Activated CD8-positive, alpha-beta memory T cell treated with anti-CD3 and anti-CD28 coated beads for 36 hours (primary cell): ENCODE data around the gene UBAC2. TPM values are rescaled to one million over a fixed set of nuclear protein-coding genes. Genes with fewer than 3 reads are reported as not detected.

Experiments used
- CTCF ChIA-PET: fragments of 350-600 bp; sonication (Branson Sonifier 250); formaldehyde crosslinking; loops from one replicate; lab custom pipeline; 2021; ENCODE audit warnings: antibody characterized with exemption; lab: Charles Lee
- POLR2A ChIA-PET: fragments of 350-600 bp; sonication (Branson Sonifier 250); formaldehyde crosslinking; loops from one replicate; lab custom pipeline; 2021; ENCODE audit warnings: antibody characterized with exemption; lab: Charles Lee
- total RNA-seq, 2 experiments: library from RNA; stranded (reverse); gene quantifications; one replicate each; pipeline ENCODE4 v1.2.3, GENCODE V29; 2021

UBAC2 gene
- total RNA-seq, 2 experiments from 2014 or later, result 61.6 to 62.4 TPM

DNA sequence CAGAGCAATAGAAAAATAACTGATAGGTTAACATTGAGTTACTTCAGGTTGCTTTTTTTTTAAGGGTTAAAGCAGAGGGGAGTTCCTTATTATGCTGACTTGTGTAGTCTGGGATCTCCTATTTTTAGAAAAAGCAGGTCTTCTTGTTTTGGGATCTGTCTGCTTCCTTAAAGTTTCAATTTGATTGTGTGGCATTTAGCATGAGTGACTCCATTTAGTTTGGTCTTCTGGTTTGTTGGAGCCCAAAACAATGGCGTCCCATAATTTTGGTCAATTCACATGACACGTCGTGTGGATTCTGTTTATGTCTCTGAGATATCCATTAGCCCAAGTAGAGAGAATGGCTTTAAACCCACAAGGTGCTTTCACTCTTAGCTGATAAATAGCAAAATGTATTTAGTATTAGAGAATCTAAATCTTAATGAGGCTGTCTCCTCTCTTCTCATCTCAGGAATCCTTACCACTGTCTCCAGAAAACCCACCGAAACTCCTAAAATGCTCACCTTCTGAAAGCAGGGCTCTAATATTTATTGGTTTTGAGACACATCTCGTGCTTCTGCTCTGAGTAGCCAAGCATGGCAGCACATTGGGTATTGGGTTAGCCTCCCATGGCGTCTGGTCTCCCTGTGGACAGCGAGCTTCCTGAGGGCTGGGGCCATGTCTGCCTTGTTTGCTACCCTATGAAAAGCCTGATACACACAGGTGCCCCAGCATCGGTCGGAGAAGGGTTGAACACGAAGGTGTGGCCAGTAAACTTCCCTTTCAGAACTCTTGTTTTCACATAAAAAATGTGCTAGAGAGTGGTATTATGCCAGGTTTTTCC lies 173.7 kb downstream of the UBAC2 start:
- ChIA-PET CTCF (interaction anchor here (1.1 to 1.5 kb wide), 2 partner anchors 13 to 26 kb away, joined by 3 to 5 read pairs; no protein-coding TSS in a partner anchor), POLR2A (no interaction called here)

DNA sequence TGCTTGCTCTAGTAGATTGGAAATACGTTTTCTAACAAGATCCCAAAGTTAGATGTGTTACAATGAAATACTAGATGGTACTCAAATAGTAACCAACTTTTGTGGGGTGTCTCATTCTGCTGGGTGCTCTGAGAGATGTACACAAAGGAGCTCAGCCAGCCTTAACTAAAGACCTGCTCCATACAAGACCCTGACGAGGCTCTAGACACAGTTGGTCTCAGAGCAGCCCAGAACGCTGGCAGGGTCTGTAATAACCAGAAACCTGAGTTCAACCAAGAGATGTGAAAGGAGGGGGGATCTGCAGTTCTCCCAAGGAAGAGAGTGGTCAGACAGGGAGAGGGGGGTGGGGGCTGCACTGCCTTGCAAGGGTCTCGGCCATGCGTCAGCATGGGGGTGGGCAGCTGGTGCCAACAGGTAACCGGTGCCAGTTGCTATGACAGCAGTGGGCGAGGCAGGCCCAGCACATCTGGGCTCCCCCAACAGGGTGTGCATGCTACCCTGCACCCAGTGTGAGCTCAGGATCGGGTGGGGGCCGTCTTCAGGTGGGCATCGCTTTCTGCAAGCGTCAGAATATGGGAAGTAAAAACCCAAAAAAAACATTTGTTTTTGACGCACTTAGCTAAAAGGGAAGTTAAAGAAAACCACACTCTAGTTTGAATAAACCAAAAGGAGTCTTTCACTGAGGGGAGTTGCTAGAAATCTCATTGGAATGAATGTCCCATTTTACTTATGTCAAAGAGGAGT lies 174.5 kb downstream of the UBAC2 start:
- ChIA-PET CTCF (interaction anchor here (0.7 to 1.3 kb wide), 4 partner anchors 9 to 62 kb away, joined by 3 to 4 read pairs (median 4); no protein-coding TSS in a partner anchor), POLR2A (interaction anchor here (1.0 to 1.2 kb wide), 2 partner anchors 18 to 71 kb away, joined by 4 read pairs; no protein-coding TSS in a partner anchor)

DNA sequence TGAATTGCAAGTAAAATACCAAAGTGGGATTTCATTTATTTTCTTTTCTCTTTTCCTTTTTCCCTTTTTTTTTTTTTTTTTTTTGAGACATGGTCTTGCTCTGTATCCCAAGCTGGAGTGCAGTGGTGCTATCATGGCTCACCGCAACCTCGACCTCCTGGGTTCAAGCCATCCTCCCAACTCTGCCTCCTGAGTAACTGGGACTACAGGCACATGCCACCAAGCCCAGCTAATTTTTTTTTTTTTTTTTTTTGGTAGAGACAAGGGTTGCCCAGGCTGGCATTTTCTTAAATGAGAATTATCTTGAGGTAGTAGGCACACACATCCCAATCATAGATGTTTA lies 175.1 kb downstream of the UBAC2 start:
- POLR2A ChIA-PET, result interaction anchor here (1.0 to 1.2 kb wide), 2 partner anchors 18 to 72 kb away, joined by 4 read pairs; no protein-coding TSS in a partner anchor
- CTCF ChIA-PET, result interaction anchor here (0.7 to 1.3 kb wide), 4 partner anchors 9 to 61 kb away, joined by 3 to 4 read pairs (median 4); no protein-coding TSS in a partner anchor

DNA sequence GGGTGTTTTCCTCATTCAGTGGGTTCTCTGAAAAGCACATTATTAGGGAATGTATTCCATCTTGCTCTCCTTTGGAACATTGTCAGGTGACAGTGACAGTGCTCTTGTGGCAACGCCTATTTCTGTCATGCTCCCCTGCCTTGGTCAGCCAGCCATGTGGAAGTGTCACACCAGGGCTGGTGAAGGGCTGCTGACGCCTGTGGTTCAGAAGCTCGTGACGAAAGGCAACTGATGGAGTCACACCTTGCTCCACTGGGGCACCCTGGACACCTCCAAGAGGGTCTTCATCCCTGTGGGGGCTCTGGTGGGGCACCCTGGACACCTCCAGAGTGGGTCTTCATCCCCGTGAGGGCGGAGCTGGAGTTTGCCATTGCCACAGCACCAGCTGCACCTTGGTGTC lies 175.5 kb downstream of the UBAC2 start:
- CTCF ChIA-PET, result interaction anchor here (1.3 kb wide), 1 partner anchor 16 kb away, joined by 3 read pairs; no protein-coding TSS in a partner anchor
- POLR2A ChIA-PET, result interaction anchor here (1.2 kb wide), 1 partner anchor 19 kb away, joined by 4 read pairs; no protein-coding TSS in a partner anchor

DNA sequence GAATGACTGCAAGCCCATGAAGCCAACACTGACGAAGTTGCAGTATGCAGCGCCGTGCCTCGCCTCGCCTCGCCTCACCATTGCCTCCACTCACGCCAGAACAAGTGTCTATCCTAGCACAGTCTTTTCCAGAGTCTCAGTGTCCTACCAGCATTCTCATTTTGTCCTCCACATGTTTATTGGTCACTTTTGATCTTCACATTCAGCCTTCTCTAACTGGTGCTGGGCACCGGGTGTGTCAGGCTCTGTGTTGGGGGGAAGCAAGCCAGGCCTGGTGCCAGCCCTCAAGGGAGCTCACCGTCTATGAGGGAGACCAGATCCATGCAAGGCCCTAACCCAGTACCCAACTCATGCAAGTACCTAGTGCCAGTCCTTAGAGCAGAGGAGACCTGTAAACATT lies 176.3 kb downstream of the UBAC2 start:
- POLR2A ChIA-PET, result no interaction called here
- CTCF ChIA-PET, result no interaction called here

DNA sequence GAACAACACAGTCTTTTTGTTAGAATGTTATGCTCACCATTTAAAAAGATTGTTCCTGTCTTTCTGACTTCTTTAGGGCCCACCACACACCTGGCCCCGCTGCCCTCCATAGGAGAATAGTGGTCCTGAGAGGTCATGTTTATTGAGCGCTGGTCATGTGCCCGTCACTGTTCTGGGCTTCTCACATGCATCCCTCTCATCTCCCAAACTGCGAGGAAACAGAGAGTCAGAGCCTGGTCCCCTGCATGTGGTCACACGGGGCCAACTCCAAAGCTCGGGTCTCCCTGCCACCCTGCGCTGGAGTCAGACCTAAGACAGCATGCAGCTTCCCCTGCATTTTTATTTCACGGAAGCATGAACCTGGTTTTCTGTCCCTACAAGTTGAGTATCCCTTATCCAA lies 177.0 kb downstream of the UBAC2 start:
- POLR2A ChIA-PET, result no interaction called here
- CTCF ChIA-PET, result no interaction called here

DNA sequence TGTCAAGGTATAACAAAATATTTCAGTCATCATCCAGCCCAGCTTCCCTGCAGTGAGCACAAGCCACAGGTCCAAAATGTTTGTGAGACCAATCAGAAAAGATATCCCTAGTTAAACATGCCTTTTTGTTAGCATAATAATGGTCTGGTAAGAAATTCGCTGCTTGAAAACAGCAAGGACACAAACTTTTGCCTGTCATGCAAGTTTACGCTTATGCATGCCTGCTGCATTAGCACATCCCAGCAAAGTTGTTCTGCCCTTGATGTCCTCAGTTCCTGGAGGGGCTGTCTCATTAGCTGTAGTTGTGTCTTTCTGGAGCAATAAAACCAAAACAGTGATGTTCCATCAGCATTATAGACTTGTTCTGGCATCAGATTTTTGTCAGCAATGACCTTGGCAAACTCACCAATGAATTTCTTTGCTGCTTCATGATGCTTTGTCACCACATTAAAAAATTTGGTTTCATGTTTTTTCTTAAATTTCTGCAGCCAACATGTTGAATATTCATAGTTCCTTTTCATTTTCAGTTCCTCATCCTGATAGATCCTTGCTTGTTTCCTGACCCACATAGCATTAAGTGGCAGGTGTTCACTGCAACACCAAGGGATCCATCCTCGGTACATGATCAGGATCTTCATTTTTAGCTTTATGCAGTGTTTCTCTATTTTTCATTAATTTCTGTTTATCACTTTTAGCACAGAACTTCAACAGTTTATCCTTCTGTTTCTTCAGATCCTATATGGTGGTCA lies 178.5 kb downstream of the UBAC2 start:
- CTCF ChIA-PET, result interaction anchor here (1.2 kb wide), 2 partner anchors 9 to 12 kb away, joined by 3 to 5 read pairs; no protein-coding TSS in a partner anchor
- POLR2A ChIA-PET, result no interaction called here

DNA sequence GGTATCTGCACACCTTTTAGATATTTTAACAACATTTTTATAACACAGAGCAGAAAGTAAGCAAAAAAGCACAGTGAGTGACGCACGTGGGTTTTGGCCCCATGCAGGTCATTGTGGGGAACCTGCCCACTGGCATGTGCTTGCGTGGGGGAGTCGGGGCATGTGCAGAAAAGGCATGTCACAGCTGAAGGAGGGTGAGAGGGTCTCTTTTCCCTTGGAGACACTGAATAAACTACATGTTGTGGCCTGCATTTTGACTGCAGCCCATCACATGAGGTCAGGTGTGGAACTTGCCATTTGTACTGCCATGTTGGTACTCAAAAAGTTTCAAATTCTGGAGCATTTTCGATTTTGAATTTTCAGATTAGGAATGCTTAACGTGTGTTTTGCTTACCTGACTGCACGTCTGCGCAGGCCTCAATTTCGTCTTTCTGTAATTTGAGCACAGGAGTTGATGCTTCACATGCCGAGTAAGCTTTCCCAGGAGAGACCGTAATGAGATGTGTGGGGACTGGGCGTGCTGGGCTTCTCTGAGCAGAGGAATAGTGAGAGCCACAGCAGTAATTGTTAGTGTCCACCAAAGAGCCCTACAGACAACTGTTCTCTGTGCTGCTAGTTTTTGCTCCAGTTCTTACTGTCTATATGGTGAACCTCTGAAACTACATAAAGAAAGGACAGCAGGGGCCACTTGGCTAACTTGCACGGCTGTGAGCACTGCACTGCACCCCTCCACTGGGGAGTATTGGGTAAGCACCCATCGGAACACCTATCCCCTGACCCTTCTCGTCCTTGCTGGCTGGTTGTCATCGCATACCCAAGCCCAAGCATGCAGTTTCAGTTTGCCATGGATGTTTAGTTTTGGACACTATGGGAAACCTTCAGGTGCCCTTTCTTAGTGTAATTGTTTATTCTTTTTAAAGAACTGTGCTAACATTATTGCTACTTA lies 179.5 kb downstream of the UBAC2 start:
- ChIA-PET CTCF (interaction anchor here (0.6 to 2.3 kb wide), 7 partner anchors 9 to 204 kb away, joined by 3 to 16 read pairs (median 4); no protein-coding TSS in a partner anchor), POLR2A (interaction anchor here (1.0 kb wide), 1 partner anchor 83 kb away, joined by 3 read pairs; no protein-coding TSS in a partner anchor)

DNA sequence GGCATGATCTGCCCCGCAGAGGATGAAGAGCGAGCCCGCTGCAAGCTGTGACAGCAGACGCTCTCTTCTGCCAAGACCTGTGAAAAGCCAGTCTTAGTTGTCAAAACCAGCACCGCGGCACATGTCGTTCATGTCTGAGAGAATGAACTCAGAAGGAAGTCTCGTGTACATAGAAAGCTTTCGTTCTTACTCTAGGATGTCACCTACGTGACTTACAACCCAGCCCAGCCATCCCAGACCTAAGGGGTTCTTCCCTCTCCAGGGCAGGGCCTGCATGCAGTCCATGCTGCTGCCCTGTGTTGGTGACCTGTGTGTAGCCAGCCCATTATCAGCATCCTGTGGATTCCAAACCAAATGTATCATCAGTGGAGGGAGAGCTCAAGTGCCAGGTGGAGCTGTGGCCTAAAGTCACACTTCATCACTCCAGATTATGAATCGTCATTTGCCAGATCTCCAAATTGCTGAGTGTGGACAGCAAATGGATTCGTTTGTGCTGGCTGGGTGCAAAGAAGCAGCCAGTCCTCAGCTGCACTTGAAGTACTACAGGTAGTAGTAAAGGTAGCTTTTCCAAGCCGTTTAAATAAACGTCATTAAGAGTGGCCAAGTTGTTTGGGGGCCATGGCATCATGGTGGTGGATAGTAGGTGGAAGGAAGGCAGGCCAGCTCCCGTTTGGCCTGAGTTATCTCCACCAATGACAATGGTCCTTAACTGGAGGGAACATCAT lies 180.4 kb downstream of the UBAC2 start:
- CTCF ChIA-PET, result interaction anchor here (0.5 to 2.3 kb wide), 16 partner anchors 8 to 205 kb away, joined by 3 to 16 read pairs (median 3); no protein-coding TSS in a partner anchor
- POLR2A ChIA-PET, result interaction anchor here (0.6 to 1.7 kb wide), 6 partner anchors 23 to 93 kb away, joined by 3 to 5 read pairs (median 4); no protein-coding TSS in a partner anchor

DNA sequence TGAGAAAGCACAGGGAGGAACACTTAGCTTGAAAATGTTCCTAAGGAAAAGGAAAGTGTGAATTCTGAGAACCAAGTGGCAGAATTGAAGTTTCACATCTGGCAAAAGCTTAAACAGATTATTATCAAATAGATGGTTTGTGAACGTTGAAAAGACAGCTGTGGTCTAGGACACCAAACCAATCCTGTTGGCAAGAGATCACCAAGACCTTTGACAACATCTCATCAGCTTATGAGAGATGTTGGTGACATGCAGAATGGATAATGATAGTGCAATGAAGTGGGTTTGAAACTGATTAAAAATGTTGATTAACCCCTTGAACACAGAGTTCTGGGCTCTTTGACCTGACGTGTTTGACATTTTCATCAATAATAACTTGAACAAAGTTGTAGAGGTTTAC lies 181.1 kb downstream of the UBAC2 start:
- CTCF ChIA-PET, result interaction anchor here (0.5 to 2.3 kb wide), 14 partner anchors 8 to 177 kb away, joined by 3 to 16 read pairs (median 3); no protein-coding TSS in a partner anchor
- POLR2A ChIA-PET, result interaction anchor here (0.6 to 1.7 kb wide), 5 partner anchors 24 to 94 kb away, joined by 4 to 5 read pairs (median 5); no protein-coding TSS in a partner anchor

DNA sequence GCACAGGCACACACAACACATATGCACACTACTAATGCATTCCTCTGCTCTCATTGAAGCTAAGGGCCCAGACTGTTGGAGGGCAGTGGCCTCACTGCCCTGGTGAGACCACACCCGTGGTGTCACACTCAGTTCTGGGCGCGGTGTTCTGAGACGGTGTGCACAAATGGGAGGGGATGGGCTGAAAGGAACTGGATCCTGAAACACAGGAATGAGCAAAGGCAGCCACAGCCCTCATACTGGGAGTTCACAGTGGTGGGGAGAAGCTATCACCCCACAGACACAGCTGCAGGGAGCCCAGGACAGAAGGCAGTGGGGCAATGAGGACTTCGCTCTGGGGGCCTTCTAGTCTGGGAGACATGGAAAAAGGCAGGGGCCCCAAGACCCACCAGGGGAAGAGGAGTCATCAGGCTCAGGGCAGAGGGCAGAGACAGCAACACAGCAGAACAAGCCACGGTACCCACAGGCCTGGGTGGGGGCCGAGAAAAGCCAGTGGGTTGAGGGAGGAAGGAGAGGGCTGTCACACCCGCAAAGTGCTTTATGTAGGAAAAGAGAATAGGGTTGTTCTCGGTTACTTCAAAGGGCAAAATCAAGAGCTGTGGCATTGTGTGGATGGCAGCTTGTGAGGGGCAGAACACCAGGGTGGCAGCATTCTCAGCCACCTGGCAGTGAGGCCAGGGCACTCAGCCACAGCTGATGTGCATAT lies 181.9 kb downstream of the UBAC2 start:
- POLR2A ChIA-PET, result interaction anchor here (0.6 to 1.7 kb wide), 6 partner anchors 23 to 182 kb away, joined by 3 to 5 read pairs (median 3); partner anchors contain the start of gene UBAC2
- CTCF ChIA-PET, result interaction anchor here (0.6 to 2.3 kb wide), 13 partner anchors 9 to 165 kb away, joined by 3 to 16 read pairs (median 3); no protein-coding TSS in a partner anchor

DNA sequence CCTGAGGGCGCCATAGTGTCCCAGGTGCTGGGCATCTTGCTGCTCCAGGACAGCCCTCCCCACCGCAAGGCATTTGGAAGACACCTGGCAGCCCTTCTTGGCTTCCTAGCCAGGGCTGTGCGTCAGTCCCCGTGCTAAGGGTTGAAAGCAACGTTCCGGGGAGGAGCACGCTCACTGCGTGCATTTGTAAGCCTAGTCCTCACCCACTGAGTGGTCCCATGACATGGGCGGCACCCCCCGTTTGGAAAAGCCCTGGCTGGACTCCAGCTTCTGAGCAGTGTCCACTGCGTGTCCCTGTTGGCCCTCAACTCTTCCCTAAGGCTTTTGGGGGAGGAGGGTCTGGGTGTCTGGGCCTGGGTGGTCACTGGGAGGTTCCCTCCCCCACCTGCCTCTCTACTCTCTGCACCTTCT lies 182.9 kb downstream of the UBAC2 start:
- ChIA-PET POLR2A (interaction anchor here (0.9 to 1.2 kb wide), 3 partner anchors 24 to 81 kb away, joined by 3 read pairs; no protein-coding TSS in a partner anchor), CTCF (interaction anchor here (0.7 to 1.4 kb wide), 9 partner anchors 26 to 166 kb away, joined by 3 to 6 read pairs (median 3); no protein-coding TSS in a partner anchor)

DNA sequence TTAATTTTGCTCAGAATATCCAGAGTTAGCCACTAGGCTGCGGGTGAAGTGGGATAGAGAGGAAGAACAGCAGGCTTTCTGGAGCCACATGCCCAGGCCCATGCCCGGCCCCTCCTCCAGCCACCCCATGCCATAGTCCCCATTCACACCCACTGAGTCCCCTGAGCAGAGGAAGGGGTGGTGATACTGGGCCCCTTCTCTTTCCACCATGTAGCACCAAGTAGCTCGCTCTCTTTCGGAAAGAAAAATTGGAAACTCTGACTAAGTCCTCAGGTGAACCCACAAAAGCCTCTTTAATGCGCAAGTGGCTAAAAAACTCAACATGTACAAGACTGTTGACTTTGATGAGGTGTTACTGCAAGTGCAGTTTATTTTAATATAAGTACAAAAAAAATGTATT lies 183.3 kb downstream of the UBAC2 start:
- CTCF ChIA-PET, result interaction anchor here (1.2 to 1.4 kb wide), 2 partner anchors 51 to 86 kb away, joined by 3 to 6 read pairs; no protein-coding TSS in a partner anchor
- POLR2A ChIA-PET, result no interaction called here

DNA sequence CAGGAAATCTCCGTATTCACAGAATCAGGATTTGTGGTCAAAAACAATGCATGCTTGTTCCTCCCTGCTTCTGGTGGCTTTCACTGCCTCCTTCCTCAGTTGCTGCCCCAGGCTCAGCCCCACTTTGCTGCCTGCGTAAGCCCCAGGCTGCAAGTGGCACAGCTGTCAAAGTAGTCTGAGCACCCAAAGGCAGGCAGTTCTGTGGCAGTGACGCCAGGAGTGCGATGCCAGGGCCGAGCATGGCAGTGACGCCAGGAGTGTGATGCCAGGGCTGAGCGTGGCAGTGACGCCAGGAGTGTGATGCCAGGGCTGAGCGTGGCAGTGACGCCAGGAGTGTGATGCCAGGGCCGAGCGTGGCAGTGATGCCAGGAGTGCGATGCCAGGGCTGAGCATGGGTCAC lies 183.8 kb downstream of the UBAC2 start:
- ChIA-PET CTCF (interaction anchor here (1.2 kb wide), 1 partner anchor 115 kb away, joined by 3 read pairs; no protein-coding TSS in a partner anchor), POLR2A (no interaction called here)

DNA sequence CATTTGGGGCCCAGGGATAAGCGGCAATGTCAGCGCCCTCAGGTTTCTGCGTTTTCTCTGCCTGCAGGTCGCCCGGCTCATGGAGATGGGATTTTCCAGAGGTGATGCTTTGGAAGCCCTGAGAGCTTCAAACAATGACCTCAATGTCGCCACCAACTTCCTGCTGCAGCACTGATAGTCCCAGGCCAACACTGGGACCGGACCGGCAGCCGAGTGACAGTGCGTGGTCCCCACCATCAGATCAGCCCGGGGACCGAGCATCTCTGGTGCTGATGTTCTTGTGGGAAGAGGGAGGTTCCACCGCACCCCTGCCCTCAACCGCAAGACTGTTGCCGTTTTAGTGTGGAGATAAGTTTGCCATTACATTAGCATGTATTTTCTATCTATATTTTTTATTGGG lies 184.5 kb downstream of the UBAC2 start:
- CTCF ChIA-PET, result interaction anchor here (1.0 to 1.2 kb wide), 2 partner anchors 37 to 116 kb away, joined by 3 read pairs; no protein-coding TSS in a partner anchor
- POLR2A ChIA-PET, result no interaction called here
